Endothelial cell of umbilical vein (primary cell): Measurements from ENCODE around the gene THY1. TPM values are rescaled to one million over a fixed set of nuclear protein-coding genes. Genes with fewer than 3 reads are reported as not detected.
A peak's percentile ranks its signal among the peaks of the same experiment; 100 is the strongest.

Source experiments
- BruUV-seq: library from RNA; stranded (reverse); fragments of 400-500 nt; replicated peaks from 2 replicates; lab custom pipeline; 2021; lab: Mats Ljungman, UMichigan
- CTCF ChIA-PET: fragments of 300-600, 350-600 bp; sonication (Branson Sonifier 250); formaldehyde crosslinking; loops from one replicate; lab custom pipeline; 2021; ENCODE audit warnings: antibody characterized with exemption, inconsistent platforms; lab: Charles Lee
- POLR2A ChIA-PET: fragments of 300-600, 350-600 bp; sonication (Branson Sonifier 250); formaldehyde crosslinking; loops from one replicate; lab custom pipeline; 2021; ENCODE audit warnings: antibody characterized with exemption, inconsistent platforms; lab: Charles Lee
- DNase-seq: peaks from one replicate; pipeline ENCODE4 v3.0.0-alpha.2; 2011; ENCODE audit warnings: low read depth, low spot score
- FAIRE-seq: peaks from 2 replicates; lab custom pipeline; 2011; peaks lifted over from hg19 to GRCh38; lab: Jason Lieb, UNC
- H2AFZ ChIP-seq: 2 replicates; pipeline ENCODE4 v1.6.0; 2012; ENCODE audit warnings: low read depth, low read length, control low read depth, inconsistent platforms
- H3K27ac ChIP-seq: 2 replicates; pipeline ENCODE4 v1.5.1; 2011; ENCODE audit warnings: low read depth, mild to moderate bottlenecking, control low read depth, low read length, moderate library complexity; ENCODE audit not compliant: insufficient read depth
- H3K27me3 ChIP-seq, 2 experiments: 2 replicates each; pipeline versions ENCODE4 v1.6.0 to v1.6.1; 2011; ENCODE audit warnings: low read length in 2 of 2, mixed read lengths in 1 of 2; ENCODE audit not compliant: control insufficient read depth in 2 of 2, insufficient read depth in 2 of 2
- H3K36me3 ChIP-seq, 2 experiments: 2 replicates in 1 of 2; 3 replicates in 1 of 2; pipeline ENCODE4 v1.5.1; 2011; ENCODE audit warnings: low read length in 2 of 2, mild to moderate bottlenecking in 1 of 2, moderate library complexity in 1 of 2; ENCODE audit not compliant: control insufficient read depth in 2 of 2, insufficient read depth in 2 of 2; ENCODE audit errors: extremely low read depth in 1 of 2
- H3K4me1 ChIP-seq: 3 replicates; pipeline ENCODE4 v1.5.1; 2011; ENCODE audit warnings: mild to moderate bottlenecking, low read length; ENCODE audit not compliant: control insufficient read depth, insufficient read depth; ENCODE audit errors: extremely low read depth
- H3K4me2 ChIP-seq: 2 replicates; pipeline ENCODE4 v1.6.1; 2011; ENCODE audit warnings: low read length, control low read depth, mixed read lengths; ENCODE audit not compliant: insufficient read depth
- H3K4me3 ChIP-seq, 3 experiments: fragments of 200-600 bp in 1 of 3; sonication (generic), shearing (Covaris generic) in 1 of 3; replicated peaks in 1 of 3; 2 replicates each; pipeline ENCODE4 v1.5.1; 2011 to 2016; ENCODE audit warnings: control low read depth in 3 of 3, low read length in 3 of 3, mild to moderate bottlenecking in 2 of 3, inconsistent platforms in 1 of 3, low read depth in 1 of 3, moderate library complexity in 1 of 3; ENCODE audit not compliant: insufficient read depth in 1 of 3
- H3K79me2 ChIP-seq: 2 replicates; pipeline ENCODE4 v1.6.0; 2012; ENCODE audit warnings: low read length, inconsistent platforms; ENCODE audit not compliant: control insufficient read depth, insufficient read depth
- H3K9ac ChIP-seq: replicated peaks from 2 replicates; pipeline ENCODE3; 2011; ENCODE audit warnings: low read length, control low read depth; ENCODE audit not compliant: insufficient read depth; ENCODE audit errors: extremely low read depth
- H3K9me1 ChIP-seq: replicated peaks from 3 replicates; pipeline ENCODE4 v1.6.0; 2011; ENCODE audit warnings: mild to moderate bottlenecking, low read length; ENCODE audit not compliant: control insufficient read depth, insufficient read depth; ENCODE audit errors: extremely low read depth
- H3K9me3 ChIP-seq: replicated peaks from 2 replicates; pipeline ENCODE4 v1.5.1; 2012; ENCODE audit warnings: low read length, inconsistent platforms; ENCODE audit not compliant: control insufficient read depth, insufficient read depth
- H4K20me1 ChIP-seq: replicated peaks from 2 replicates; pipeline ENCODE3; 2011; ENCODE audit warnings: mild to moderate bottlenecking, low read length; ENCODE audit not compliant: control insufficient read depth, insufficient read depth; ENCODE audit errors: extremely low read depth
- EZH2 ChIP-seq: IDR thresholded peaks from 2 replicates; pipeline ENCODE4 v1.6.1; 2012; ENCODE audit warnings: borderline replicate concordance, low read depth, mild to moderate bottlenecking, moderate library complexity, low read length, inconsistent platforms; ENCODE audit not compliant: severe bottlenecking
- FOS ChIP-seq: IDR thresholded peaks from 2 replicates; pipeline ENCODE4 v1.6.1; 2011; ENCODE audit warnings: mild to moderate bottlenecking, low read length, moderate library complexity, borderline replicate concordance; ENCODE audit not compliant: insufficient read depth
- GATA2 ChIP-seq: IDR thresholded peaks from 2 replicates; pipeline ENCODE4 v1.7.0; 2011; ENCODE audit warnings: low read depth, mild to moderate bottlenecking, moderate library complexity, mixed read lengths, low read length; ENCODE audit not compliant: insufficient read length, insufficient read depth
- JUN ChIP-seq: IDR thresholded peaks from 2 replicates; pipeline ENCODE4 v1.6.1; 2011; ENCODE audit warnings: borderline replicate concordance, low read depth; ENCODE audit not compliant: insufficient read length, insufficient read depth
- MYC ChIP-seq: IDR thresholded peaks from one replicate; pipeline ENCODE4 v1.6.1; 2011; ENCODE audit warnings: mild to moderate bottlenecking, low read depth, low read length
- POLR2A ChIP-seq: IDR thresholded peaks from 2 replicates; pipeline ENCODE4 v1.6.1; 2012; ENCODE audit warnings: low read depth, mild to moderate bottlenecking, control low read depth, low read length
- POLR2AphosphoS5 ChIP-seq: IDR thresholded peaks from 2 replicates; pipeline ENCODE4 v1.6.1; 2012; ENCODE audit warnings: low read depth, mild to moderate bottlenecking, control low read depth, low read length, moderate library complexity; ENCODE audit not compliant: insufficient read depth
- dilution Hi-C: fragments of 300-500 bp; cut with MboI; formaldehyde crosslinking; loops from one replicate; pipeline ENCODE4 v1.15.0; 2019; ENCODE audit warnings: low sequenced_read_pairs; ENCODE audit not compliant: extremely low pct_ligation_motif_present
- intact Hi-C: fragments of 100-400 bp; cut with micrococcal nuclease; formaldehyde crosslinking; loops from one replicate; pipeline ENCODE4 v1.10.0; 2022
- polyA plus RNA-seq, 4 experiments: library from polyadenylated mRNA; depleted of rRNA in 3 of 4; stranded (reverse) in 3 of 4; unstranded in 1 of 4; fragments of >200 nt; gene quantifications; 2 replicates each; pipeline versions ENCODE4 v1.2.1 to v1.2.3, GENCODE V29; 2011 to 2012; ENCODE audit warnings: missing spikeins in 1 of 4
- total RNA-seq: library from RNA; stranded (reverse); gene quantifications from 2 replicates; pipeline ENCODE4 v1.2.3, GENCODE V29; 2021
- TF ChIP-seq, protein P1 (sequence below): IDR thresholded peaks from 2 replicates; pipeline ENCODE4 v1.6.1; 2011; ENCODE audit not compliant: insufficient read depth, insufficient read length
- TF ChIP-seq, protein P2 (sequence below), 2 donors: IDR thresholded peaks; 1 replicate in 1 of 2; 2 replicates in 1 of 2; pipeline ENCODE4 v1.5.1; 2011; ENCODE audit warnings: low read length in 2 of 2, mild to moderate bottlenecking in 2 of 2, moderate library complexity in 2 of 2, control low read depth in 1 of 2, inconsistent platforms in 1 of 2, low read depth in 1 of 2; ENCODE audit not compliant: insufficient read depth in 1 of 2; ENCODE audit errors: extremely low read depth in 1 of 2

THY1 gene
- total and polyA plus RNA-seq, 2 donors (not counting 3 experiments of a cell fraction or from before 2014, with no cell fraction given) = 0.75 to 1.4 TPM

- H3K4me3 ChIP-seq = peak overlapping the region in 2 of 3 experiments; percentile 31 to 41
- intact Hi-C loops = no loop called here
- H3K4me2 ChIP-seq = peak overlapping the region; percentile 75
- POLR2A ChIA-PET = no interaction called here
- H3K27me3 ChIP-seq = peaks cover 7 to 14% of the 10 kb centered on the region in 2 experiments
- no peak overlapping the region for H3K27ac ChIP-seq
- no peak for TF ChIP-seq FOS
- TF ChIP-seq MYC = no peak
- TF ChIP-seq POLR2AphosphoS5 = no peak
- TF ChIP-seq, protein P1, sequence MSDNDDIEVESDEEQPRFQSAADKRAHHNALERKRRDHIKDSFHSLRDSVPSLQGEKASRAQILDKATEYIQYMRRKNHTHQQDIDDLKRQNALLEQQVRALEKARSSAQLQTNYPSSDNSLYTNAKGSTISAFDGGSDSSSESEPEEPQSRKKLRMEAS = no peak
- TF ChIP-seq GATA2 = no peak
- TF ChIP-seq EZH2 = no peak
- TF ChIP-seq, protein P2, sequence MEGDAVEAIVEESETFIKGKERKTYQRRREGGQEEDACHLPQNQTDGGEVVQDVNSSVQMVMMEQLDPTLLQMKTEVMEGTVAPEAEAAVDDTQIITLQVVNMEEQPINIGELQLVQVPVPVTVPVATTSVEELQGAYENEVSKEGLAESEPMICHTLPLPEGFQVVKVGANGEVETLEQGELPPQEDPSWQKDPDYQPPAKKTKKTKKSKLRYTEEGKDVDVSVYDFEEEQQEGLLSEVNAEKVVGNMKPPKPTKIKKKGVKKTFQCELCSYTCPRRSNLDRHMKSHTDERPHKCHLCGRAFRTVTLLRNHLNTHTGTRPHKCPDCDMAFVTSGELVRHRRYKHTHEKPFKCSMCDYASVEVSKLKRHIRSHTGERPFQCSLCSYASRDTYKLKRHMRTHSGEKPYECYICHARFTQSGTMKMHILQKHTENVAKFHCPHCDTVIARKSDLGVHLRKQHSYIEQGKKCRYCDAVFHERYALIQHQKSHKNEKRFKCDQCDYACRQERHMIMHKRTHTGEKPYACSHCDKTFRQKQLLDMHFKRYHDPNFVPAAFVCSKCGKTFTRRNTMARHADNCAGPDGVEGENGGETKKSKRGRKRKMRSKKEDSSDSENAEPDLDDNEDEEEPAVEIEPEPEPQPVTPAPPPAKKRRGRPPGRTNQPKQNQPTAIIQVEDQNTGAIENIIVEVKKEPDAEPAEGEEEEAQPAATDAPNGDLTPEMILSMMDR (IDR thresholded peaks at IDR 0.05; ENCODE audit: extremely low read depth in 1 of 2, insufficient read depth in 1 of 2, low read depth in 1 of 2, low read length in 2 of 2) = no peak
- no peak for TF ChIP-seq JUN
- TF ChIP-seq POLR2A = no peak
- no TSS peak for BruUV-seq
- H2AFZ ChIP-seq = peak overlapping the region; percentile 56
- H3K9me1 ChIP-seq = no peaks in the 10 kb centered on the region
- H3K4me1 ChIP-seq = peaks cover 10% of the 10 kb centered on the region
- peak overlapping the region; percentile 17 for H3K9ac ChIP-seq
- H3K9me3 ChIP-seq = no peaks in the 10 kb centered on the region
- FAIRE-seq (no peak), DNase-seq (no peak)
- no peaks in the 10 kb centered on the region for H3K79me2 ChIP-seq
- dilution Hi-C loops = no loop called here
- H3K36me3 ChIP-seq = no peaks in the 10 kb centered on the region
- H4K20me1 ChIP-seq = no peaks in the 10 kb centered on the region
- CTCF ChIA-PET = interaction anchor here (1.3 to 4.6 kb wide), 4 partner anchors 26 to 95 kb away, joined by 5 to 44 read pairs (median 21); partner anchors contain the start of gene C1QTNF5
Measured at GRCh38 chr11:119382101-119382500, 40.9 kb downstream of the THY1 start.
